Erythroblast (primary cell): ENCODE results near the gene R3HDM4.

Experiments used
- GATA1 ChIP-seq: IDR thresholded peaks from 2 replicates; pipeline ENCODE4 v1.6.1; 2011; ENCODE audit warnings: low read depth, mild to moderate bottlenecking, control low read depth, low read length, moderate library complexity
- POLR2A ChIP-seq: IDR thresholded peaks from 2 replicates; pipeline ENCODE4 v1.6.1; 2011; ENCODE audit warnings: mild to moderate bottlenecking, low read length

DNA sequence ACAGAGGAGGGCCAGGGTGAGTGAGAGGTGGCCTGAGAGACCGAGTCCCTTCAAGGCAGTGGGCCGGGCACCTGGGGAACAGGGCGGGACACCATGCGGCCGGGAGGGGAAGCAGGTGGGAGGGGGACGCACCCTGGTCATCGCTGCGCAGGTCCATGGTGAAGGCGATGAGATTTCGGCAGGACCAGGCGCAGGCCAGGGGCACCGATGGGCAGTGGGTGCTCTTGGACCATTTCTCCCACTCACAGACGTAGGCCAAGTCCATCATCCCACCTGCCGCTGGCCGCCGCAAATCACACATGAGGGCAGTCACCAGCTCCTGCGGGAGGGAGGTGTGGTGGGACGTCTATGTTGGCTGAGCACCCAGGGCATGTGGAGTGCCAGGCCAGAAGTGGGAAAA lies 22.2 kb downstream of the R3HDM4 start:
- no peak for TF ChIP-seq POLR2A
- TF ChIP-seq GATA1 = no peak
